DOHH2 (cell line): ENCODE measurements around the gene BTG4.

ENCODE experiments used
- H3F3A ChIP-seq: fragments of 200-600 bp; sonication (generic), shearing (Covaris generic); 2 replicates; pipeline ENCODE4 v1.6.0; 2016; ENCODE audit warnings: antibody characterized with exemption, mild to moderate bottlenecking; ENCODE audit not compliant: control insufficient read depth, insufficient read depth
- H3K27ac ChIP-seq: fragments of 200-600 bp; sonication (generic); 2 replicates; pipeline ENCODE4 v1.5.1; 2014; ENCODE audit warnings: low read depth, mild to moderate bottlenecking, low read length, moderate library complexity
- H3K27me3 ChIP-seq: fragments of 200-600 bp; sonication (generic); 2 replicates; pipeline ENCODE4 v1.6.1; 2014; ENCODE audit warnings: mild to moderate bottlenecking, low read length, mixed read lengths; ENCODE audit not compliant: control insufficient read depth
- H3K36me3 ChIP-seq: fragments of 200-600 bp; sonication (generic); 2 replicates; pipeline ENCODE4 v1.6.1; 2014; ENCODE audit warnings: mild to moderate bottlenecking, low read length, moderate library complexity, mixed read lengths; ENCODE audit not compliant: control insufficient read depth
- H3K4me1 ChIP-seq: fragments of 200-600 bp; sonication (generic); 2 replicates; pipeline ENCODE4 v1.6.1; 2014; ENCODE audit warnings: mild to moderate bottlenecking, low read length, mixed read lengths; ENCODE audit not compliant: control insufficient read depth
- H3K4me2 ChIP-seq: fragments of 200-600 bp; sonication (generic); 2 replicates; pipeline ENCODE4 v1.6.0; 2014; ENCODE audit warnings: mild to moderate bottlenecking, low read length, moderate library complexity
- H3K4me3 ChIP-seq: fragments of 200-600 bp; sonication (generic); 2 replicates; pipeline ENCODE4 v1.5.1; 2014; ENCODE audit warnings: mild to moderate bottlenecking, low read length, mixed read lengths
- H3K79me2 ChIP-seq: fragments of 200-600 bp; sonication (generic); 2 replicates; pipeline ENCODE4 v1.6.1; 2014; ENCODE audit warnings: mild to moderate bottlenecking, low read length, mixed read lengths; ENCODE audit not compliant: control insufficient read depth
- H3K9me2 ChIP-seq: fragments of 200-600 bp; sonication (generic); replicated peaks from 2 replicates; pipeline ENCODE4 v1.6.1; 2014; ENCODE audit warnings: mild to moderate bottlenecking, low read length, mixed read lengths; ENCODE audit not compliant: control insufficient read depth
- H3K9me3 ChIP-seq: fragments of 200-600 bp; sonication (generic); 2 replicates; pipeline ENCODE4 v1.6.1; 2014; ENCODE audit warnings: antibody characterized with exemption, low read length, mixed read lengths; ENCODE audit not compliant: control insufficient read depth, insufficient read depth
- H4K20me1 ChIP-seq: fragments of 200-600 bp; sonication (generic); 2 replicates; pipeline ENCODE4 v1.6.0; 2014; ENCODE audit warnings: low read depth, mild to moderate bottlenecking, antibody characterized with exemption, low read length, moderate library complexity; ENCODE audit not compliant: control insufficient read depth, insufficient read depth
- EZH2phosphoT487 ChIP-seq: fragments of 200-600 bp; sonication (generic); IDR thresholded peaks from 2 replicates; pipeline ENCODE4 v1.6.1; 2017; ENCODE audit warnings: borderline replicate concordance, mild to moderate bottlenecking, antibody characterized with exemption, low read length, moderate library complexity, mixed read lengths
- TF ChIP-seq, protein P1 (sequence below): fragments of 200-600 bp; sonication (generic); IDR thresholded peaks from one replicate; pipeline ENCODE4 v1.5.1; 2014; ENCODE audit warnings: antibody characterized with exemption, mild to moderate bottlenecking, low read depth, low read length; ENCODE audit not compliant: poor library complexity, severe bottlenecking

The BTG4 gene

DNA sequence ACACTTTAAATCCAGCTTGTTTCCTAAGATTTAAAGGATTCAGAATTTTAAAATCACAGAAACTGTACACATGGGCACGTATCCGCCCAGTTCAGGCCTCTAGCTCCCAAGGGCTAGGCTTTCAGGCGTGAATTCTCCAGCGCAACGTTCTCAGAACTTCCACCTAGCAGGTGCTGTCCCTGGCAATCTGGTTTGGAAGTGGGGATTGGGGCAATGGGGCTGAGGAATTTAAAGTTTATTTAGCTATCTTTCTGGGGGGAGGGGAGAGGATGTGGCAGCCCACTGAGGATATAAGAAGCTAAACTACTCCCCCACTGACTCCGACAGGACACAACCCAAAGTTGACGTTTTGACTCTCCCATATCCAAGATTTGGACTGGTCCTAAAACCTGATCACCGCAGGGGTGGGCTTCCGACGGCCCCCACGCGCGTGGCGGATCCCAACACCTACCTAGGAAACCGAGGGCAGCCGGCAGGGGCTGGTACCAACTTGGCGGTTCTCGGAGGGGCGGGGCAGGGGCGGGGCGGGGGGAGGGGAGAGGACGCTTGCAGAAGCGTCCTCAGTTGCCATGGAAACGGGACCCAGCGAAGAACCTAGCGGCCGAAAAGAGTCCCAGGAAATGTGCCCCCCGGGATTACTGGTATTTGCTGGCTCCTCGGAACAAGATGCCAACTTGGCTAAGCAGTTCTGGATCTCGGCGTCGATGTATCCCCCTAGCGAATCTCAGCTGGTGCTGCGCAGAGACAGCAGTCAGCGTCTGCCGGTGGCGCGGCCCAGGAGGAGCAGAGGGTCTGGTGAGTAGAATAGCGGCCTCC is 2.2 kb upstream of the BTG4 start, which contains the start of gene HOATZ:
Gene HOATZ, plus strand, starts transcription at position 563 of the 816 bp plus-strand sequence. Its CDS starts 7 bp downstream, at position 570.
- Histone ChIP-seq H3K27me3 (peaks cover 12% of the 10 kb centered on the region), H3K27ac (no peak within 1 kb of the TSS), H3K9me2 (no peaks in the 10 kb centered on the region), H3K9me3 (no peaks in the 10 kb centered on the region), H3F3A (no peaks in the 10 kb centered on the region), H3K79me2 (no peaks in the 10 kb centered on the region), H3K4me1 (no peaks in the 10 kb centered on the region), H4K20me1 (no peaks in the 10 kb centered on the region), H3K4me2 (no peak within 1 kb of the TSS), H3K36me3 (no peaks in the 10 kb centered on the region), H3K4me3 (no peak within 1 kb of the TSS)
- no peak for TF ChIP-seq EZH2phosphoT487
- TF ChIP-seq, protein P1, sequence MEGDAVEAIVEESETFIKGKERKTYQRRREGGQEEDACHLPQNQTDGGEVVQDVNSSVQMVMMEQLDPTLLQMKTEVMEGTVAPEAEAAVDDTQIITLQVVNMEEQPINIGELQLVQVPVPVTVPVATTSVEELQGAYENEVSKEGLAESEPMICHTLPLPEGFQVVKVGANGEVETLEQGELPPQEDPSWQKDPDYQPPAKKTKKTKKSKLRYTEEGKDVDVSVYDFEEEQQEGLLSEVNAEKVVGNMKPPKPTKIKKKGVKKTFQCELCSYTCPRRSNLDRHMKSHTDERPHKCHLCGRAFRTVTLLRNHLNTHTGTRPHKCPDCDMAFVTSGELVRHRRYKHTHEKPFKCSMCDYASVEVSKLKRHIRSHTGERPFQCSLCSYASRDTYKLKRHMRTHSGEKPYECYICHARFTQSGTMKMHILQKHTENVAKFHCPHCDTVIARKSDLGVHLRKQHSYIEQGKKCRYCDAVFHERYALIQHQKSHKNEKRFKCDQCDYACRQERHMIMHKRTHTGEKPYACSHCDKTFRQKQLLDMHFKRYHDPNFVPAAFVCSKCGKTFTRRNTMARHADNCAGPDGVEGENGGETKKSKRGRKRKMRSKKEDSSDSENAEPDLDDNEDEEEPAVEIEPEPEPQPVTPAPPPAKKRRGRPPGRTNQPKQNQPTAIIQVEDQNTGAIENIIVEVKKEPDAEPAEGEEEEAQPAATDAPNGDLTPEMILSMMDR = no peak

DNA sequence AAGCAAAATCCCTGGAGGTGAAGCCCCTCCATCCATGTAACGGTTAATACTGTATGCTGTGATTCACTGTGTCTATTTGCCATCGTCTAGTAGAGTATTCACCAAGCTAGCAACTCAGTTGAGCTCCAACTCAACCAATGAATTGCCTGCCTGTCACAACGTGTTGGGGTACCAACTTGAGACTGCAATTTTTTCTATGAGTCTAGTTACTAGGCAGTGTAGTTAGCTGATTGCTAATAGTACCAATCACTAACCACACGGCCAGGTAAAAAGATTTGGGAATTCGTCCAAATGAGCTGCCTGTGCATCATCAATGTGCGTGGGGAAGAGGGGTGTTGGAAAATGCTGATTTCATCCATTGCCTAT is 1.0 kb upstream of the BTG4 start:
- H3F3A ChIP-seq = no peaks in the 10 kb centered on the region
- TF ChIP-seq, protein P1 = no peak
- TF ChIP-seq EZH2phosphoT487 = no peak
- no peaks in the 10 kb centered on the region for H3K79me2 ChIP-seq
- no peaks in the 10 kb centered on the region for H3K36me3 ChIP-seq
- H3K9me2 ChIP-seq = no peaks in the 10 kb centered on the region
- H3K4me1 ChIP-seq = no peaks in the 10 kb centered on the region
- no peak overlapping the region for H3K27ac ChIP-seq
- H3K27me3 ChIP-seq = peaks cover 12% of the 10 kb centered on the region
- H3K4me2 ChIP-seq = peak overlapping the region; percentile 31; the same call in 1 of the 2 replicates
- no peaks in the 10 kb centered on the region for H4K20me1 ChIP-seq
- no peaks in the 10 kb centered on the region for H3K9me3 ChIP-seq
- no peak overlapping the region for H3K4me3 ChIP-seq

DNA sequence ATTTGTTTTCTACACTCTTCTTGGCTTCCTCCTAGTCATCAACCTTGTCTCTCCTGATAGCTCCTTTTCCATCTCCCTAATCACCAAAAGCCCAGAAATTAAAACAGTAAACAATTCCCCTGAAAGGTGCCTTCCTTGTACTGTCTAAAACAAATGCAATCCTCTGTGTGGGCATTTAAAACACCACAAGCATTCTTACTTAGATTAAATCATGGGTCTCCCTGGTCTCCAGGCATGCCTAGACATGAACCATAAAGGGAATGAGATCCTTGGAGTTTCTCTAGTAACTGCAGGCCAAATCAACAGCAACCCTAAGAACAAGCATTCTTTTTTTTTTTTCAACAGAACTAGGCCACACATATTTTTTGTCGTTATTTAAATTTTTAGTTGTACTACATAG is 1.9 kb downstream of the BTG4 start:
- TF ChIP-seq EZH2phosphoT487 = no peak
- TF ChIP-seq, protein P1 = no peak
- no peaks in the 10 kb centered on the region for H3F3A ChIP-seq
- peaks cover 12% of the 10 kb centered on the region for H3K27me3 ChIP-seq
- H3K4me2 ChIP-seq = no peak overlapping the region
- no peaks in the 10 kb centered on the region for H4K20me1 ChIP-seq
- no peak overlapping the region for H3K4me3 ChIP-seq
- no peaks in the 10 kb centered on the region for H3K4me1 ChIP-seq
- no peaks in the 10 kb centered on the region for H3K9me3 ChIP-seq
- H3K79me2 ChIP-seq = no peaks in the 10 kb centered on the region
- H3K27ac ChIP-seq = no peak overlapping the region
- no peaks in the 10 kb centered on the region for H3K36me3 ChIP-seq
- H3K9me2 ChIP-seq = no peaks in the 10 kb centered on the region
